Lung (tissue), 12 donors: ENCODE measurements around the gene TTC7B. TPM values are rescaled to one million over a fixed set of nuclear protein-coding genes. Genes with fewer than 3 reads are reported as not detected.
"Not testable (repeated sequence)": the region's sequence is repeated elsewhere in the genome, so short reads cannot be mapped to it uniquely, and the experiment has no call there.

Experiments
- ATAC-seq: fragments of 200-7000 bp; cut with Tn5 transposase; one replicate; pipeline ENCODE4 v1.9.1; 2020; ENCODE audit warnings: moderate number of reproducible peaks; ENCODE audit not compliant: insufficient read depth, low FRiP score
- DNase-seq, 3 donors: peaks; one replicate each; pipeline ENCODE4 v3.0.0-alpha.2; 2013 to 2017
- H3K27ac ChIP-seq, 2 donors: one replicate each; pipeline ENCODE4 v1.5.1; 2013; ENCODE audit warnings: mild to moderate bottlenecking in 2 of 2, moderate library complexity in 2 of 2, control low read depth in 1 of 2, inconsistent platforms in 1 of 2, low read depth in 1 of 2, low read length in 1 of 2
- H3K27me3 ChIP-seq, 3 donors: one replicate each; pipeline ENCODE4 v1.5.1; 2013; ENCODE audit warnings: low read length in 2 of 3; ENCODE audit not compliant: control insufficient read depth in 3 of 3, insufficient read depth in 3 of 3
- H3K36me3 ChIP-seq, 4 donors: one replicate each; pipeline ENCODE4 v1.5.1; 2013; ENCODE audit warnings: low read length in 4 of 4, mild to moderate bottlenecking in 1 of 4, moderate library complexity in 1 of 4; ENCODE audit not compliant: control insufficient read depth in 4 of 4, insufficient read depth in 4 of 4
- H3K4me1 ChIP-seq, 5 donors: one replicate each; pipeline ENCODE4 v1.5.1; 2013; ENCODE audit warnings: low read length in 5 of 5, mild to moderate bottlenecking in 2 of 5, moderate library complexity in 1 of 5; ENCODE audit not compliant: control insufficient read depth in 5 of 5, insufficient read depth in 5 of 5
- H3K4me3 ChIP-seq: one replicate; pipeline ENCODE4 v1.5.1; 2013; ENCODE audit warnings: mild to moderate bottlenecking, control low read depth, moderate library complexity
- H3K9ac ChIP-seq, 2 donors: one replicate each; pipeline ENCODE4 v1.5.1; 2013; ENCODE audit warnings: low read length in 2 of 2, control low read depth in 1 of 2; ENCODE audit not compliant: insufficient read depth in 1 of 2
- H3K9me3 ChIP-seq, 4 donors: one replicate each; pipeline ENCODE4 v1.5.1; 2013; ENCODE audit warnings: low read length in 3 of 4, mild to moderate bottlenecking in 1 of 4, moderate library complexity in 1 of 4; ENCODE audit not compliant: control insufficient read depth in 4 of 4, insufficient read depth in 3 of 4
- CTCF ChIP-seq: IDR thresholded peaks from 2 replicates; pipeline ENCODE4 v1.5.1; 2012; ENCODE audit warnings: mild to moderate bottlenecking; ENCODE audit errors: control extremely low read depth, extremely low read depth
- WGBS, 2 donors: extraction: QIAGEN DNeasy Blood & Tissue Kit; methylation state at CpG; one replicate each; pipeline ENCODE4 v1.1.7; 2013; 5-methylcytosine and 5-hydroxymethylcytosine counted together
- polyA plus RNA-seq, 2 donors: library from polyadenylated mRNA; stranded (reverse); fragments of 200-250 nt; gene quantifications; one replicate each; pipeline ENCODE4 v1.2.1, GENCODE V29; 2013
- total RNA-seq, 2 donors: library from RNA; depleted of rRNA in 1 of 2; stranded (reverse); fragments of >200 nt in 1 of 2; gene quantifications; one replicate each; pipeline ENCODE4 v1.2.1, GENCODE V29; 2014 to 2021
- donor health status: control.
- donor health status: control.
- donor health status: Bipolar disorder and iron deficiency.
- donor health status: healthy.
- donor health status: DM: yes; HTN: yes; CAD: no.

Gene TTC7B
- total and polyA plus RNA-seq, 4 donors, result 11.0 to 39.6 (median 23.0) TPM

- Histone ChIP-seq H3K9me3 (no peaks in the 10 kb centered on the region), H3K9ac (peak overlapping the region in 1 of 2 donors; percentile 55), H3K36me3 (no peaks in the 10 kb centered on the region), H3K4me3 (no peak overlapping the region), H3K4me1 (peaks cover 0 to 16% (median 0%) of the 10 kb centered on the region in 5 donors), H3K27me3 (no peaks in the 10 kb centered on the region), H3K27ac (no peak overlapping the region)
- DNase-seq, result peak in 1 of 3 donors; percentile 63
- no peak for TF ChIP-seq CTCF
- WGBS, 2 donors, result 74 to 80% methylated on average over 6 of the region's 6 CpGs
- no peak for ATAC-seq
Measured at GRCh38 chr14:90857866-90858265, 41.6 kb upstream of the TTC7B start.

DNA sequence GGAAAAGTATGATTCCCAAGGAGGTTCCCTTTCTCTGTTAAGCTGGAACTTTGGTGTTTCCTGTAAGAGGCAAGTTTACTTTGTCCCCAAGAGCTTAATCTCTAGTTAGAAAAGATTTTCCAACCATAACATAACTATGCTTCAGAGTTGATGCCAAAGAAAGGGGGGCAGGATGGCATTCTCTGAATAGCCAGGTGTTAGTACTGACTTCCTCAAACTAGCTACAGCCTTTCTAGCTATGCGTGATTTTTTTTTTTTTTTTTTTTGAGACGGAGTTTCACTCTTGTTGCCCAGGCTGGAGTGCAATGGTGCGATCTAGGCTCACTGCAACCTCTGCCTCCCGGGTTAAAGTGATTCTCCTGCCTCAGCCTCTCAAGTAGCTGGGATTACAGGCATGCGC lies 39.9 kb upstream of the TTC7B start:
- H3K27ac ChIP-seq, H3K9me3 ChIP-seq, ATAC-seq, H3K36me3 ChIP-seq, H3K27me3 ChIP-seq, H3K4me3 ChIP-seq, DNase-seq, H3K9ac ChIP-seq: not testable (repeated sequence)
- 69 to 75% methylated on average over 5 of the region's 5 CpGs for WGBS, 2 donors
- peaks cover 0 to 16% (median 0%) of the 10 kb centered on the region in 5 donors for H3K4me1 ChIP-seq

DNA sequence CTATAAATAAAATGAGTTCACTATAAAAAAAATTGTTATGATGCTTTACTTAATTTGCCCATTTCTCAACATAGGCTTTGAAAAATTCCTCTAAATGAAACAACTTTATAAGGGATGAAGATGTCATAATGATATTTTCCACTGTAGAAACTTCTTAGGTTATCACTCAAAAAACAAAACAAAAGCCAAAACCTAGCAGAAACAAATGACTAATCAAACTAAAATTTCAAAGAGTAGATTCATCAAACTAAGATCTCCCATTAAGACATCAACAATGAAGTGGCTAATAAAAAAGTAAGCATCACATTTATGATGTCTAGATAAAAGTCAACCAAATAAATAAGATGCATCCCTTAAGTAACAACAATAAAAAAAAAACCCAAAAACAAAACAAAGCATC lies 36.9 kb upstream of the TTC7B start:
- ATAC-seq, result no peak
- no peak overlapping the region for H3K9ac ChIP-seq
- H3K27ac ChIP-seq, result no peak overlapping the region
- no peak for TF ChIP-seq CTCF
- H3K9me3 ChIP-seq, result no peaks in the 10 kb centered on the region
- H3K4me3 ChIP-seq, result no peak overlapping the region
- no peak for DNase-seq
- H3K36me3 ChIP-seq, result no peaks in the 10 kb centered on the region
- no peaks in the 10 kb centered on the region for H3K27me3 ChIP-seq
- peaks cover 0 to 9% (median 4%) of the 10 kb centered on the region in 5 donors for H3K4me1 ChIP-seq

DNA sequence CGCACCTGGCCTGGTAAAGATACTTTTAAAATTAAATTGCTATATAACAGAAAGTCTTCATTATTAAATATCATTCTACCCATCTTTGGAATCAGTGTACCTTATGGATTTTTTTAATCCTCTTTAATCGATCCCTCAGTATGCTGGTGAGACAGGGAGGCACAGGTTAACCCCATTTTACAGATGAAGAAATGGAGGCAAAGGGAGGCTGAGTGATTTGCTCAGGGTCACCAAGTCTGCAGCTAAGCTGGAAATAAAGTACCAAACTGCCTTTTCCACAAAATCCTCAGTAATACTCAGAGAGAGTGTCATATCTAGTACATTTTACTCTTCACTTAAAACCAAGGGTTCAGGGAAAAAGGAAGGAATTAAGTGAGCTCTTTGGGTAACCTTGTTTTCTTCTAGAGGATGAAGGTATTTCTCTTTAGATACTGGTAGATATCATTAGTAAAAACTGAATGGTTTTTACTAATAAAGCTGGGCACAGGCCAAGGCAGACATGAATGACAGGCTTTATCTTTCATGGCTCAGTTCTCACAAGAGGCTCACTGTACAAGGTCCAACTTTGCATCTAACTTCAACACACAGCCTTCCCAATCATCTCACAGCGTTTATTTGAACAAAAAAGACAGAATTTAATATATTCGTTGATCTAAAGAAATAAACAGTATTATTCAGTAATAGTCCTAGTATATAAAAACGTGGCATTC lies 35.3 kb upstream of the TTC7B start:
- 94% methylated on average over 5 of the region's 5 CpGs for WGBS, 2 donors
- H3K9ac ChIP-seq, result no peak overlapping the region
- no peaks in the 10 kb centered on the region for H3K9me3 ChIP-seq
- no peaks in the 10 kb centered on the region for H3K36me3 ChIP-seq
- peaks cover 0 to 4% (median 0%) of the 10 kb centered on the region in 5 donors for H3K4me1 ChIP-seq
- DNase-seq (no peak), ATAC-seq (no peak)
- no peak for TF ChIP-seq CTCF
- no peaks in the 10 kb centered on the region for H3K27me3 ChIP-seq
- H3K4me3 ChIP-seq, result no peak overlapping the region
- no peak overlapping the region for H3K27ac ChIP-seq
